Coronary artery (tissue), 2 donors: Measurements from ENCODE around the gene ATP5F1D.
A peak's percentile ranks its signal among the peaks of the same experiment; 100 is the strongest.

Experiments
- DNase-seq: peaks from one replicate; pipeline ENCODE4 v3.0.0-alpha.2; 2017; ENCODE audit warnings: low spot score
- H3K27ac ChIP-seq, 2 donors: fragments of 200-600 bp; sonication (generic); one replicate each; pipeline ENCODE4 v1.5.1; 2016 to 2019
- H3K4me3 ChIP-seq: fragments of 200-600 bp; sonication (generic); 2 replicates; pipeline ENCODE4 v1.5.1; 2016; ENCODE audit warnings: mild to moderate bottlenecking, moderate library complexity
- TF ChIP-seq, protein P1 (sequence below): fragments of 200-600 bp; sonication (generic); IDR thresholded peaks from one replicate; pipeline ENCODE4 v1.5.1; 2019; ENCODE audit warnings: antibody characterized with exemption

ATP5F1D gene

GRCh38 chr19:1222394-1222793, 19.2 kb upstream of the ATP5F1D start:
- Histone ChIP-seq H3K4me3 (no peak overlapping the region), H3K27ac (peak overlapping the region in 1 of 2 donors; percentile 53)
- DNase-seq = no peak
- TF ChIP-seq, protein P1, sequence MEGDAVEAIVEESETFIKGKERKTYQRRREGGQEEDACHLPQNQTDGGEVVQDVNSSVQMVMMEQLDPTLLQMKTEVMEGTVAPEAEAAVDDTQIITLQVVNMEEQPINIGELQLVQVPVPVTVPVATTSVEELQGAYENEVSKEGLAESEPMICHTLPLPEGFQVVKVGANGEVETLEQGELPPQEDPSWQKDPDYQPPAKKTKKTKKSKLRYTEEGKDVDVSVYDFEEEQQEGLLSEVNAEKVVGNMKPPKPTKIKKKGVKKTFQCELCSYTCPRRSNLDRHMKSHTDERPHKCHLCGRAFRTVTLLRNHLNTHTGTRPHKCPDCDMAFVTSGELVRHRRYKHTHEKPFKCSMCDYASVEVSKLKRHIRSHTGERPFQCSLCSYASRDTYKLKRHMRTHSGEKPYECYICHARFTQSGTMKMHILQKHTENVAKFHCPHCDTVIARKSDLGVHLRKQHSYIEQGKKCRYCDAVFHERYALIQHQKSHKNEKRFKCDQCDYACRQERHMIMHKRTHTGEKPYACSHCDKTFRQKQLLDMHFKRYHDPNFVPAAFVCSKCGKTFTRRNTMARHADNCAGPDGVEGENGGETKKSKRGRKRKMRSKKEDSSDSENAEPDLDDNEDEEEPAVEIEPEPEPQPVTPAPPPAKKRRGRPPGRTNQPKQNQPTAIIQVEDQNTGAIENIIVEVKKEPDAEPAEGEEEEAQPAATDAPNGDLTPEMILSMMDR = no peak

GRCh38 chr19:1223018-1223855, 18.3 kb upstream of the ATP5F1D start:
- Histone ChIP-seq H3K27ac (no peak overlapping the region), H3K4me3 (no peak overlapping the region)
- TF ChIP-seq, protein P1 = peak; percentile 13
- no peak for DNase-seq

DNA sequence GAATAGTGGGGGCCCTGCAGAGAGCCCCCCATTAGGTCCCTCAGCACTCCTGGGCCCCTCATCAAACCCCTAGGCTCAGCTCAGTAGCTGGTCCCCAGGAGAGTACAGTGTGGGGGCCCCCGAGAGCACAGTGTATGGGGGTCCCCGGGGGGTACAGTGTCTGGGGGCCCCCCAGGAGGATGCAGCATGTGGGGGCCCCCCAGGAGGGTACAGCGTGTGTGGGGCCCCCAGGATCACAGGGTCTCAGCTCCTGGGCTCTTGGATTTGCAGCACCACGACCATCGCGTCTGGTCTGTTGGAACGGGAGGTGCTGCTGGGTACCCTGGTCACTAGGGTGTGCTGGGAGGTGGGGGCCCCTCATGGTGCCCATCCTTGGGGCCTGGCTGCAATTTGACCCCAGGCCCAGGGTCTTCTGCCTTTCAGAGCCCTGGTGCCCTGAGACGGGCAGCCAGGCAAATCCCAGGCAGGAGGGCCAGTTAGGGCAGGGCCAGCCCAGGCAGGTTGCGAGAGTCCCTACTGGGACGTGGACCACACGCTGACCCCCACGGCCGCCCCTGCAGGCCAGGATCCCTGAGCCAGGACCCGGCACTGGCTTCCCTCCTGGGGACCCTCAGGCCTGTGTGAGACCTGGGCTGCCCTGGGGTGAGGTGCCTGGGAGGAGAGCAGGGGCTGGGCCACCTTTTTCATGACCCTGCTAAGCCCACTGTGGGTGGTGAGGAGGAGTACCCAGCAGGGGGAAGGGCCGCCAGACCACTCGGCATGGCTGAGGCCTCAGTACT, 17.3 kb upstream of the ATP5F1D start:
- Histone ChIP-seq H3K4me3 (no peak overlapping the region), H3K27ac (no peak overlapping the region)
- TF ChIP-seq, protein P1 = no peak
- DNase-seq = no peak

DNA sequence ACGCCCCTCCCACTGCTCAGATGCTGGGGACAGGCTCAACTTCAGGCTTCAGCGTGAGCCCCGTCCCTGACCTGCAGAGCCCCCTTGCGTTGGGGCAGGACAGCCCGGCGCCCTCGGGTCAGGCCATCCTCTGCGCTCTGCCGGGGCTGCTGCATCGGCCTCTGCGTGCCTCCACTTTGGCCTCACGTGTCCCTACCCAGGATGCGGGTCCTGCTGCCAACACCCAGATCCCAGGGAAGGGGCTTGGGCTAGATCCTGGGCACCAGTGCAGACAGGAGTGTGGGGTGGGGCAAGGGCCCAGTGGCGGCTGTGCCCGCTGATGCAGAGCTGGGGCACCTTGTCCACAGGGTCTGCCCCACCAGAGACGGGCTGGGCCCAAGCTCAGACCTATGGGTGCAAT, 16.7 kb upstream of the ATP5F1D start:
- no peak for DNase-seq
- Histone ChIP-seq H3K27ac (no peak overlapping the region), H3K4me3 (no peak overlapping the region)
- TF ChIP-seq, protein P1 = no peak

GRCh38 chr19:1225440-1226226, 15.9 kb upstream of the ATP5F1D start:
- Histone ChIP-seq H3K4me3 (no peak overlapping the region), H3K27ac (no peak overlapping the region)
- DNase-seq = no peak
- TF ChIP-seq, protein P1 = no peak

DNA sequence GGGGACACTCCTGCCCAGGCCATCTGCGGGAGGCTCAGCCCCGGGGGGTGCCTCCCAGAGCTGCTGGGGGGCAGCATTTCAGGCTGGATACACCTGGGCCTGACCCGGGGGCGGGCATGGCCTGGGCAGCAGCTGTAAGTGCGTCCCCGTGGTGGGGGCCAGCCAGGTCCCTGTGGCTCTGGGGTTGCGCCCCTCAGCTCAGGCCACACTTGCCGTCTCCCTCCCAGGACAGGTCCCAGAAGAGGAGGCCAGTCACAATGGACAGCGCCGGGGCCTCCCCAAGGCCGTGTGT, 15.4 kb upstream of the ATP5F1D start:
- TF ChIP-seq, protein P1 = no peak
- no peak overlapping the region for H3K27ac ChIP-seq
- DNase-seq = no peak
- H3K4me3 ChIP-seq = no peak overlapping the region
